Brain microvascular endothelial cell (primary cell): Measurements from ENCODE around the gene SMAD2.

ENCODE experiments used
- DNase-seq: peaks from one replicate; pipeline ENCODE4 v3.0.0-alpha.2; 2020
- H3K27ac ChIP-seq: fragments of 250-450 bp; sonication (Bioruptor Pico); 2 replicates; pipeline ENCODE4 v1.5.1; 2020; ENCODE audit warnings: mild to moderate bottlenecking, moderate library complexity
- H3K27me3 ChIP-seq: fragments of 250-450 bp; sonication (Bioruptor Pico); replicated peaks from 2 replicates; pipeline ENCODE4 v1.5.1; 2020; ENCODE audit warnings: mild to moderate bottlenecking
- H3K36me3 ChIP-seq: fragments of 250-450 bp; sonication (Bioruptor Pico); replicated peaks from 2 replicates; pipeline ENCODE4 v1.5.1; 2020; ENCODE audit warnings: mild to moderate bottlenecking
- H3K4me3 ChIP-seq: 2 replicates; pipeline ENCODE4 v1.5.1; 2011; ENCODE audit warnings: low read depth, mild to moderate bottlenecking, control low read depth, low read length, moderate library complexity
- in situ Hi-C: cut with HindIII; loops from 2 replicates; pipeline ENCODE4 v1.10.0; 2017; ENCODE audit warnings: low sequenced_read_pairs, low pct_ligation_motif_present
- TF ChIP-seq, protein P1 (sequence below): IDR thresholded peaks from 2 replicates; pipeline ENCODE4 v1.5.1; 2011; ENCODE audit warnings: low read depth, mild to moderate bottlenecking, moderate library complexity, low read length, control low read depth, inconsistent platforms; ENCODE audit errors: missing control alignments

SMAD2 gene

DNA sequence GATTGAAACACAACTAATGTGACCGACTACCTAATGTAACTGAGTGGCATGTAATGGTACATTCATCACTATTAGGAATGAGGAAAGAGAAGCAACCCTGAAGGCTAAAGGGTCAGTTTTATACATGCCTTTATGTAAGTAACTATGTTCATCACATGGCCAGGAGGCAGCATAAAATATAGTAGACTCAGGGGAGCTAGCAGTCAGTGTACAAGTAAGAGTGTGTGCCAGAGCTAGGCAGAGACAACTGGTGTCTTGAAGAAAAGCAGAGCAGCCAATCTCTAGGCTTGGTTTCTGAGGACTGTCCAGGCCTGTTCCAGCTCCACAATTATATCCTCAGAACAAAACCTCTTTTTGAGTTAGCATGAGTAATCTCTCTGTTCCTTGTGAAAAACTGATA, 18.1 kb downstream of the SMAD2 start:
- no peaks in the 10 kb centered on the region for H3K27me3 ChIP-seq
- no peaks in the 10 kb centered on the region for H3K36me3 ChIP-seq
- H3K27ac ChIP-seq = no peak overlapping the region
- in situ Hi-C loops = no loop called here
- DNase-seq = no peak
- TF ChIP-seq, protein P1, sequence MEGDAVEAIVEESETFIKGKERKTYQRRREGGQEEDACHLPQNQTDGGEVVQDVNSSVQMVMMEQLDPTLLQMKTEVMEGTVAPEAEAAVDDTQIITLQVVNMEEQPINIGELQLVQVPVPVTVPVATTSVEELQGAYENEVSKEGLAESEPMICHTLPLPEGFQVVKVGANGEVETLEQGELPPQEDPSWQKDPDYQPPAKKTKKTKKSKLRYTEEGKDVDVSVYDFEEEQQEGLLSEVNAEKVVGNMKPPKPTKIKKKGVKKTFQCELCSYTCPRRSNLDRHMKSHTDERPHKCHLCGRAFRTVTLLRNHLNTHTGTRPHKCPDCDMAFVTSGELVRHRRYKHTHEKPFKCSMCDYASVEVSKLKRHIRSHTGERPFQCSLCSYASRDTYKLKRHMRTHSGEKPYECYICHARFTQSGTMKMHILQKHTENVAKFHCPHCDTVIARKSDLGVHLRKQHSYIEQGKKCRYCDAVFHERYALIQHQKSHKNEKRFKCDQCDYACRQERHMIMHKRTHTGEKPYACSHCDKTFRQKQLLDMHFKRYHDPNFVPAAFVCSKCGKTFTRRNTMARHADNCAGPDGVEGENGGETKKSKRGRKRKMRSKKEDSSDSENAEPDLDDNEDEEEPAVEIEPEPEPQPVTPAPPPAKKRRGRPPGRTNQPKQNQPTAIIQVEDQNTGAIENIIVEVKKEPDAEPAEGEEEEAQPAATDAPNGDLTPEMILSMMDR = no peak
- no peak overlapping the region for H3K4me3 ChIP-seq

DNA sequence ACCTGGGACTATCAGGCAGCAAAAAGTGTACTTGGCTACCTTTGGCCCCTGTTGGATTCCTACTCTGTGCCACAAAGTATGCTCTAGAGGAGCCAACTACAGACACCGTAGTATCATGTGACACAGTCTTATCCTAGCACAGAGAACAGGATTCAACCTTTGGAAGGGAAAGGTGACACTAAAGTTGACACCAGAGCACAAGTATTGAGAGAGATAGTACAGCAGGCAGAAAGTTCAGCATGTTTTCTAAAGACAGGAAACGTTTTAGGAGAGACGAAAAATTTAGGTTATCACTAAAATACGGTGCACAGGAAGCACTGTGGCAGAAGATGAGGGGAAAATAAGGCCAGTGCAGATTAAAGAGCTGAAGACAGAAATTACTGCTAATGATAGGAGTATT, 18.6 kb downstream of the SMAD2 start:
- TF ChIP-seq, protein P1 = no peak
- Histone ChIP-seq H3K36me3 (no peaks in the 10 kb centered on the region), H3K4me3 (no peak overlapping the region), H3K27ac (no peak overlapping the region), H3K27me3 (no peaks in the 10 kb centered on the region)
- DNase-seq = no peak
- in situ Hi-C loops = no loop called here

DNA sequence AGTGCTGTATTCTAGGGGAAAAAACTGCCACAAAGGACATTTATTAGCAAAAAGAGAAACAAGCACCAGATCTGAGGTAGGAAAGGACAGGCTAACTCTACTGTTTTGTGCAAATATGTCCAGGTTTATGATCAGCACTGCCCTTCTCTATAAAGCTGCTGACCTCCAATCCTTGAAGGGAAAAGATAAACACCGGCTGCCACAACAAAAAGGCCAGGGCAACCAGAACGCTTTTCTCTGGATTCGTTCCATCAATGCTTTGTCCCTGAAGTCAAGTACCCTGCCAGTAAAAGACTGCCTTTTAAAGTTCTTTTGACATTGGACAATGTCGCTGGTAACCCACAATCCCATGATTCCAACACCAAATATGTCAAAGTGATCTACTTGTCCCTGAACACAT, 21.0 kb downstream of the SMAD2 start:
- DNase-seq = no peak
- Histone ChIP-seq H3K27me3 (no peaks in the 10 kb centered on the region), H3K27ac (no peak overlapping the region), H3K4me3 (no peak overlapping the region), H3K36me3 (no peaks in the 10 kb centered on the region)
- in situ Hi-C loops = no loop called here
- TF ChIP-seq, protein P1 = no peak

DNA sequence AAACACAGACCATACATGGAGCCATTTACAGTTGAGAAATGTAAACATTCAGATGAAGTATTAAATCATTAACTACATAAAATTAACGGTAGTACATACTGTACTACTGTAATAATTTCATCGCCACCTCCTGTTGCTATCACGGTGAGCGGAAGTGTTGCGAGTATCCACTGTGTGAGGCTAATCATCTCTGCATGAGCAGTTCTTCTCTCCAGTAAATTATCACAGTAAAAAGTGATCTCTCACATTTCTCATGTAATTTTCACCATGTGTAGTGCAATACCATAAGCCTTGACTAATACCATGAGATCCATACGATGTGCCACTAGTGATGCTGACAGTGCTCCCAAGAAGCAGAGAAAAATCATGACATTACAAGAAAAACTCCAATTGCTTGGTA, 21.9 kb downstream of the SMAD2 start:
- Histone ChIP-seq H3K27me3 (no peaks in the 10 kb centered on the region), H3K36me3 (no peaks in the 10 kb centered on the region), H3K4me3 (no peak overlapping the region), H3K27ac (no peak overlapping the region)
- in situ Hi-C loops = no loop called here
- TF ChIP-seq, protein P1 = no peak
- no peak for DNase-seq

DNA sequence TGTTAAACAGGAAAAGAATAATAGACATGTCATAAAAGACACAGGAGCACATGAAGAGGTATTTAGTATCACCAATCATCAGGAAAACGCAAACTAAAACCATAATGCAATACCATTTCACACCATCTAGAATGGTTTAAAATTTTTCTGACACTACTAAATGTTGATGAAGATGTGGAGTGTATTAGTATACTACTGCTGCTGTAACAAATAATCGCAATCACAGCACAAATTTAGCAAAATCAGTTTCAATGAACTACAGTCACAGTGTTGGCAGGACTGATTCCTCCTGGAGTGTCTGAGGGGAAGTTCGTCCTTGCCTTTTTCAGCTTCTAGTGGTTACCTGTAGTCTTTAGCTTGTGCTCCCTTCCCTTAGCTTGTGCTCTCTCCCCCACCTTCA, 24.1 kb downstream of the SMAD2 start:
- Histone ChIP-seq H3K27ac (no peak overlapping the region), H3K36me3 (no peaks in the 10 kb centered on the region), H3K4me3 (no peak overlapping the region), H3K27me3 (no peaks in the 10 kb centered on the region)
- no peak for DNase-seq
- TF ChIP-seq, protein P1 = no peak
- in situ Hi-C loops = no loop called here

DNA sequence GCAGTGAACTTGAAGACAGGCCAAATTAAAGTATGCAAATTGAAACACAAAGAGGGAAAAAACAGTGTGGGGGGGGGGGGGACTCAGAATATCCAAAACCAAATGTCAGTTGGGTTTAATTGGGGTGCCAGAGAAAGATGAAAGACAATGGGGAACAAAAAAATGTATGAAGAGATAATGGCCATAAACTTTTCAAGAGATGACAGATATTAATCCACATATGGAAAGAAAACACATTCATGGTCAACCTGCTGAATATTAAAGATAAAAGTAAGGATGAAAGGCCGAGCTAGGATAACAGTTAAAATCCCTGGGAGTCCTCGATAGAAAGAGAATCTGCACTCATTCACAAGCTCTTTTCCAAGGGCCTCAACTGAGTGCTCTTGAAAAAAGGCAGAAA, 26.6 kb downstream of the SMAD2 start:
- no peaks in the 10 kb centered on the region for H3K36me3 ChIP-seq
- H3K4me3 ChIP-seq = no peak overlapping the region
- DNase-seq = no peak
- no peak overlapping the region for H3K27ac ChIP-seq
- in situ Hi-C loops = no loop called here
- H3K27me3 ChIP-seq = no peaks in the 10 kb centered on the region
- TF ChIP-seq, protein P1 = no peak
